CD4-positive, alpha-beta T cell treated with Interleukin-12 subunit alpha and Interleukin-12 subunit beta, for 1 hour (primary cell): Measurements from ENCODE around the gene IFIH1.

Experiments
- DNase-seq: peaks from one replicate; pipeline ENCODE4 v3.0.0-alpha.2; 2020

The IFIH1 gene

DNA sequence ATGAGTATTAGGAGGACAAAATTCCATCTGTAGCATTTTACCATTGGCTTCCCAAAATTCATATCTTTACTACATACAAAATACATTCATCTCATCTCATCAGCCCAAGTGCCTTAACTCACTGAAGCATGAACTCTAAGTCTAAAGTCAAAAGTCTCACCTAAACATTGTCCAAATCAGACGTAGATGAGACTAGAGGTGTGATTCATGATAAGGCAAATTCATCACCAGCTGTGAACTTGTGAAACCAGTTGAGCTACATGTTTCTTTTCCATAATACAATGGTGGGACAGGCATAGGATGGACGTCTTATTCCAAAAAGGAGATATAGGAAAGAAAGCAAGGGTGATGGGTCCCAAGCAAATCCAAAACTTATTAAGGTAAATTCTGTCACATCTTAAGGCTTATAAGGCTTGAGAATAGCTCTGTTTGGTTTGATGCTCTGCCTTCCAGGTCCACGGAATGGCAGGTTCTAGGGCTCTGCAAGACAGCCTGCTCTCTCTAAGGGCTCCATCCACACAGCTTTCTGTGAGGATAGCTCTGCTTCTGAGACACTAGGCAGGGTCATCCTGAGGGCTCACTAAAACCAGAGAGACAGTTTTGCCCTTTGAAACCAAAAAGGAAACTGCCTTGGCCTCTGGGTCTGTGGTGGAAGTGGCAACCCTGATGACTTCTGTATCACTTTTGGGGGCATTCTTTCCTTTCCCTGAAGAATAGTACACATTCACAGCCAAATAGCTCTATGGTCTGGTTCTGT lies 9.6 kb downstream of the IFIH1 start:
- DNase-seq, result no peak

DNA sequence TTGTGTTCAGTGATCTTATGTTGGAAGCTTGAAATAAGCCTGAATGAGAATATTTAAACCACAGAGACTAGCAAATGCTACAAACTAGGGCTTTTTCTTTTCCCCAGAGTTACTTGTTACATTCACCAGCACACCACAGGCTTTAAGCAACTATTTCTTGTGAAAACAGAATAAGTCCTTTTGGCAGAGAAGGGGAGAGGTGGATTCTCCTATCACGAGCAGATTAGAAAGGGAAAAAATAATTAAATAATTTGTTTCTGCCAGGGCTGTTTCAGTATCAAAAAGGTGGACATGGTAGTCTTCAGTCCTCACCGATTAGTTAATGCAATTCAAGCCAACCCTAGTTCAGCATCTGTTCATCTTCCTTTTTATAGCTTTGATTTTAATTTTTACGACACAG lies 12.6 kb downstream of the IFIH1 start:
- DNase-seq, result no peak

DNA sequence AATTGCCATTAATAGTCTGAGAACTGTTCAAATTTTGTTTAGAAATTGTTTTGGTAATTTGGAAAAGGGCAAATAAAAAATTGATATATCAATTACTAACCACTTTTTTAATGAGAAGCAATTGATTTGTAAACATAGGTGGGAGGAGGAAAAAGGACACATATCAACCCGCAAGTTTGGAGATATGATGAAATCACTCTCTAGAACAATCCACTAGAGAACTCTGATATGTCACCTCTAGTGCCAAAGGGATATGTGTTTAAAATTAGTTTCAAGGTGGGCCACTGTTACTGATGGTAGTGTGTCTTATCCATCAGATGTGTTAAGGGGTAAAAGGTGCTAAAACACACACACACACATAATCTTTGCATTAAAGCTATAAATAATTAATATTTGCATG lies 16.6 kb downstream of the IFIH1 start:
- DNase-seq, result no peak

DNA sequence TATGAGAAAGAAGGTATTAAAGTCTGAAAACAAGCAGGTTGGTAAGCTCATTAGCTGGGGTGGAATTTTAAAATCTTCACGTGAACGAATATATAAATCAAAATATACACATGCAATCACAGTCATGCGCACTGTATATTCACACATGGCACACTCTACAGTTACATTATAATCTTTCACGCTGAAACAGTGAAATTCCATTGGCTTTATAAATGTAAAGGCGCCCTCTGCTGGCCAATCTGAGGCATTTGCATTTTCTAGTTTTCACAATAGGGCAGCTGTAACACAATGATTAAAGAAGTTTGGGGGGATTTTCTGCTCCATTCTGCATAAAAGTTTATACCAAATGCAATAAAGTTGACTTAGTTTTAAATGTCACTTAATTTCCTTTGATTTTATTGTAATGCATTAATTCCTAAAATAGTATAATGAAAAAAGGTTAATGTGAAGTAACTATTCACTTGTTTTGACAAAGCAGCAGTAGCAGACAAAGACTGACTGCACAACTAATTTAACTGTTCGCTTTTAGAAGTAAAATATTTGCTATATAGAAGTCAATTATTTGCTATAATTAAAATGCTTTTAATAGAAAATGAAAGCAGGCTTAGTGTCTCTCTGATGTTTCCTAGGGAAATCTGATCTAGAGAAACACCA lies 17.2 kb downstream of the IFIH1 start:
- DNase-seq, result peak; percentile 67

DNA sequence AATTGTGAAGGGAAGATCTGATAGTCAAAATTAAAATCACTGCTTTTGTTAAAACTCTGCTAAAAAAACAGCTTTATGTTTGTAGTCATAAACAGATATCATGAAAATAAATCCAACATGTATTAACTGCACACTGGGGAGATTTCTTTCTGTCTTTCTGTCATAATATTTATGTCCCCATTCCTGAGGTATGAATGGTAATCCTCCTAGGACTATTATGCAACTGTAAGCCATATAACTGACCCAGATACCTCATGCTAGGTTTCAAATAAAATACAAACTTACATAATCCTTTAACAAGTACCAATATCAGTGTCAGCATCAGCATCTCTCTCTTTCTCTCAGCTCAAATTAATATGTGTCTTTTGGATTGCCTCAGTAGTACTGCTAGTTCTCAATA lies 18.2 kb downstream of the IFIH1 start:
- DNase-seq, result no peak

DNA sequence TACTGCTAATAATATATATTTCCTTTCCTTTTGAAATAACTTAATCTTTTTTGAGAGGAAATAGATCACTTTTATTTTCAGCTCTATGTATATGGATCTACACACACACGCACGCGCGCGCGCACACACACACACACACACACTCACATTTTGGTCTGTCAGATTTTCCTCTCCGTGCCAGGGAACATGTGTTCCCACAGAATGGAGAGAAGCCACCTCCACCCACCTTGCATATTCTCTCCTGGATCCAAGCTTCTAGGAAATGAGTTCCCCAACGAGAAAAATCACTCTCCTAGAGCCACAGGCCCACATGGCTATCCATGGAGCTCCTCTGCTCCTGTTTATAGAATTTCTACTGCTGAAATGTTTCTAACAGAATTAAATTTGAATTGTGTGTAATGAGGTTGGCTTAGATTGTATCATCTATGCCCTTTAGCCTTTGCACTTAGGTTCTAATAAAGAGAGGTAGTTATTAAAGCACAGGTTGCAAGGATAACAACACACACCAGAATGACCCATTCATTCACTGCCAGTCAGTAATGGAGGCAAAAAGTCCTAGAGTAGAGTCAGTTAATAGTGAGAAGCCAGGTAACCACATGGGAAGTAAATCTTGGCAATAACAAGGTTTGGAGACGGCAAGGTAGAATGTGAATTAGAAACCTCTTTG lies 19.7 kb downstream of the IFIH1 start:
- DNase-seq, result no peak

DNA sequence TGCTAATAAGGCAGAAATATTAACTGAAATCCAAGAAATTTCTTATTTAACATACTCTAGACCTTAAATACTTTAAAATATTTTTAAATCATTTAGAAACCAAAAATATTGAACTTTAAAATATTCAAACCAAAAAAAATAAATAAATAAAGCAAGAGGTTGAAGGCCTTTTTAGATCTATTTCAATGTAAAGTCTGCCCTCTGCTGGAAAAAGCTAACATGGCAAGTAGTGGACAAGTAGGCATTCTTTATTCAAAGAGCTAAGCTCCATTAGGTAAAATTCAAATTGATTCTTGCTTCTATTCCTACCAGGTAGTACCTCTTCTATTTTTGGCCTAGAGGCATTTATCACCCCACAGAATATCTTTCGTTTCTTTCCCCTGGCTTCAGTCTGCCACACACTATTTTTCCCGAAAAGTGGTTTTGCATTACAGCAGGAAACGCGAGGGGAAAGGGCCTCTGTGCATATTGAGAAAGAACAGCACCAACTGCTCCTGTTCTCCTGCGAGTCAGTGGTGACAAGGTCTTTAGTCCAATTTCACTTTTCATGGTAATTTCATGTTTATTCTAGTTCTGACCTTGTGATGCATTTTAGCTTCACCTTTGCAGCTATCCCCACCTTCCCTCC lies 20.4 kb downstream of the IFIH1 start:
- DNase-seq, result peak; percentile 74

DNA sequence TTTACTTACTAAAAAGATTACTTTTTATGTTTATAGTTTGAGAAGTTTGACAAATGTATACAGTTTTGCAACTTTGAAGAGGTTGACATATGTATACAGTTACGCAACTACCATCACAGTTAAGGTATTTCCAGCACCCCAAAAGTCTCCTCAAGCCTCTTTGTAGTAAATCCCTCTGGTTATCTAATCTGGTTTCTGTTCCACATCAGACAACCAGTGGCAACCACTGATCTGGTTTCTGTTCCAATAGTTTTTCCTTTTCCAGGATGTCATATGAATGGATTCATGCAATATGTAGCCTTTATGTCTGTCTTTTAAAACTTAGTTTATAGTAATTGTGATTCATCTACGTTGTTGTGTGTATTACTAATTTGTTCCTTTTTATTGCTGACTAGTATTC lies 23.5 kb downstream of the IFIH1 start:
- DNase-seq, result no peak

DNA sequence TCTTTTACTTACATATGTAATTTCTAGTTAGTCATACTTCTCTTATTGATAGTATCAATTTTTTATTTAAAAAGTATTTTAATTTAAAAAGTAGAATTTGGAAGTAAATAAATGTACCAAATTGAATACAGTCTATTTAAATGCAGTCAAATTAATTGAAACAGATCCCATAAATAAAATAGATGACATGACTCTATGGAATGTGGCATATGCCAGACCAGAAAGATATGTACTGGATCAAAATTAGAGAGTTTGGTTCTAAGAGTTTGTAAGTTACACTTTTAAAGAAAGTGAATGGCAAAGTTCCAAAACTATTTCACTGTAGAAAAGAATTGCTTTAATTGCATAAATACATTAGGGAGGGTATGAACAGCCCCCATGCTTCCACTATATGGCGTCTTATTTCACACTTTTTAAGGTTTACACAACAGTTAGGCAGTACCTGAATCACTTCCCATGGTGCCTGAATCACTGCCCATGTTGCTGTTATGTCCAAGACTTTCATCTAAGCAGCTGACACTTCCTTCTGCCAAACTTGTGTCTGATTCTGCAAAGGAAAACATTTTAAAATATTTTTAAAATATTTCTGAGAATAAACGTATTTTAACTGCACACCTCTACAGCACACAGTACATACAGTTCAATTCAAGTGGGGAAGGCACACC lies 25.2 kb downstream of the IFIH1 start:
- DNase-seq, result no peak

DNA sequence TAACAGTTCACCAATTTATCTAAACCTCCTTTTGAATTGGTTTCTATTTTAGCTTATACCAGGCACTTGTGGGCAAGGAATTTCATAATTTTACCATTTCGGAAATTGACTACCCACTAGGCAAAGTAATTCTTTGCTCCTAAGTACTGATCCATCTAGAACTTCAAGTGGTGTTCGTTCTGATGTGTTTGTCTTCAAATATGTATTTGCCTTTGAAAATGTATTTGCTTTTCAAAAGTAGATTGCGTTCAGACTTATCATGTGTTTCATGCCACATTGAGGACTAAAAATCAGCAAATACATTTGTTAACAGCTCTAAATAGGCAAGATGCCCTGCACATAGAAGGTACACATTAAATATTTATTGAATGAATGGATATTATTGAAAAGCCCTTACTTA lies 26.7 kb downstream of the IFIH1 start:
- DNase-seq, result no peak

DNA sequence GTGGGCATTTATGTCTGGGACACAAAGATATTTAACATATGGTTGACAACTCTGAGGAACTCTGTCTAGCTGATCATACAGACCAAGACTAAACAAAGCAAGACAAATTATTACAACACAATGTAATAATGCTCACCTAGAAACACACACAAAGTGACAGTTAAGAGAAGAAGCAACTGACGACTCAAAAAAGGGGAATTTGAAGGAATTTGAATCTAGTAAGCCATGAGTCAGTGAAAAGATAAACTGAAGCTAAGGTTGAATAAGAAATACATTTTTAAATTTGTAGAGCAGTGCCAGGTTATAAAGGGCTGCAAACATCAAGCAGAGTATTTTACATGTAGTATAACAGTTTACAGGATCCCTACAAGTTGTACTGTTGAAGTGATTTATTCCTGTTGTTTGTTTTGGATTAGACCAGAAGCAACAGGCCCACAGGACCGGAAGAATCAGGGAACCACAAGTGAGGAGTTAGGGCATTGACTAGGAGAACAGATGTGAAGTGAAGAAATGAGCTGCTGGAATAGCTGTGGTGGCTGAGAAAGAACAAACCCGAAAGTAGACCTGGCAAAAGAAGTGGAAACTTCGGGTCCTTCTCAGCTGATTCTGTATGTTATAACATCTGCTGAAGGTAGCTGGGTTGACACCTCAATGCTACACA lies 35.6 kb downstream of the IFIH1 start:
- DNase-seq, result no peak

DNA sequence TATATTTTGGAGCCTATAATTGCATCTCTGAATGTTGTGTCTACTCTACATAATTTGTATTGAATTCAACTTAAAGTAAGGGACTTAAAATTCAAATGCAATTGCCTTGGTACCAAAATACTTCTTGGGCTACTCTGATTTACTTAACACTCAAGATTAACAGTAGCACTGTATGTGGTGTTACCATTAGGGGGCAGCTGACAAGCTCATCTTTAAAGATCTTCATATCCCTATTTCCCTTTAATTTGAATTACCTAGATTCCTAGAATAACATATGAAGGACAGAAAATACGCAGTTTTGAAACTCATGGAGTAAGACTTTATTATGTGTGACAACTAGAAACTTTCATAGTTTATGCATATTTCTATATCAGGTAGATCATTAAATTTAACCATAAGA lies 37.8 kb downstream of the IFIH1 start:
- DNase-seq, result no peak

DNA sequence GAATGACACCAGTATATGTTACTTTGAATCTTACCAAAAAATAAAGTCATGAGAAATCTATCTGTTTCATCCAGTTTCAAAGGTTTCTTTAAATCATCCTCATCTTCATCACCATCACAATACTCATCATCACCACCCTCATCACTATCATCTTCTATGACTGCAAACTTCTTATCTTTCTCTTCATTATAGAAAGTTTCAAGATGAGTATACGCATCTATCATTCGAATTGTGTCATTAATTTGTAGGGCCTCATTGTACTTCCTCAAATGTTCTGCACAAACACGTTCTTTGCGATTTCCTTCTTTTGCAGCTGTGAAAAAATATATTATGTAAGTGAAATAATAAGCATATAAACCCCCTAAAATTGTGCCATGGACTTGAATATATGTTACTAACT lies 41.1 kb downstream of the IFIH1 start:
- no peak for DNase-seq

DNA sequence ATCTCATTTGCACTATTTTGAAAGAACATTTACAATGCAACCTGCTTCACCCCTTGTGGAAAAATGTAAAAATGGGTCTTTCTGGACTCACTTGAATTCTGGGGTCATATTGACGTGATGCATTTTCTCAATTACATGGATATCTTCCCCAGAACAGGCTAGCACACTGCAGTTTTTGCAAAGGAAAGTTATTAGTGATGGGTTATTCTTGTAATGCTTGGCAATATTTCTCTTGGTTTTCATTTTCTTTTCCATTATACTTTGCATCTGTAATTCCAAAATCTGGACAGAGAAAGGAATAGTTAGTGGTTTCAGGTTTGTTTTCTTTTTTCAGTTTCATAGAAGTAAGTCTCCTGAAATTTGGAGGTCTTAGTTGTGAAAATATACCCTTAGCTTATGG lies 50.5 kb downstream of the IFIH1 start:
- DNase-seq, result no peak

DNA sequence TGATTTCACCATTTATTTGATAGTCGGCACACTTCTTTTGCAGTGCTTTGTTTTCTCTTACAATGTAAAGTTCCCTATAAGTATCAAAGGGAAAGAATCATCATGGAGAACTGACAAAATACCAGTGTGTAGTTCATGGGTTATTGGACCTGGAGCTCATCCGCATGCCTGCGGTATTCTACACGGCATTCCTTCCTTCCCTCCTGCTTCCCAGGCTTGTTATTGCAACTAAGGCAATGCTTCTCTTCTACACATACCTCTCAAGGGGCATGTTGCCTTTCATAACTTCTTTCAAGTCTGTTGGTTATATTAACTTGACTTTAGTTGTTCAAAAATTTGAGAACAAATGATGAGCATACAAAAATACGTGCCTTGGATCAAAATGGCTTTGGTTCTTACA lies 51.0 kb downstream of the IFIH1 start:
- DNase-seq, result no peak

DNA sequence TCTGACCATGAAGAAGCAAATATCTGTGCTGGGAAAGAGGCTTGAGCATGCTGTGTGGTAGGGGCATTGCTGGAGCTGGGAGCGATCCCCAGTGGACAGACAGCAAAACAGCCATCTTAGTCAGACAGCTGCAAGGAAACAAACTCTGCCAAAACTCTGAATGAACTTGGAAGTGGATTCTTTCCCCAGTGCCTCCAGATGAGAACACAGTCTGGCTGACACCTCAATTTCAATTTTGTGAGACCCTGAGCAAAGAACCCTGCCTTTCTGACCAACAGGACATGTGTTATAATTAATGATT lies 52.1 kb downstream of the IFIH1 start:
- no peak for DNase-seq

DNA sequence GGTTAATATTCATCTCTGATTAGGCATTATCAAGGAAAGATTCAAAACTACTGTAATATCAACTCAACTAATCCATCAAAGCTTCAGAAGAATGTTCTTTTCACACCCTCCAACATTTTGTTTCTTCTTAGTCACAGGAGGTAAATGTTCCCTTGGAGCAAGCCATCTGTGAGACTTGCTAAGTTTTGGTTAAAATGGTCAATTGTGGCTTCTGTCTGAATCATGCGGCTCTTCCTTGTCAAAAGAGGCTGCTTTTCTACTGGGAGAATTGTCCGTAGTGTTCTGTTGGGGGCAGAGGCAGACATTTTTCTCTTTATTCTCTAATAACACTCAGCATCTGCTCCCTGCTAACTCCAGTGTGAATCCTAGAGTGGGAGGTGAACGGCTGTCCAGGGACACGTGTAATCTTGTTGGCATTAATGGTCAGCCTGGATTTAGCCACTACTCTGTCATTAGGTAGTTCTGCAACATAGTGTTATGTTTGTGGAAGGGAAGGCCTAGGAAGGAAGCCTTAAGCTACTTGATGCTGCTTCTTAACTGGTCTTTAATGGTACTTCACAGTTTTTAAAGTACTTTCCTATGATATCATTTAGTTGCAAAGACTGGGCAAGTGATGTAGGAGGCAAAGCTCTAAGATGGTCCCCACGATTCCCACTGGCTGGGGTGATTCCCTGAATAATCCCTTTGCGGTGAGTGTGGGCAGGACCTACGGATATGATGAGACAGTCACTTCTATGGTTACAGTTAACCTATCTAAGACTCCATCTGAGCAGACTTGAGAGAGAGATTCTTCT lies 52.6 kb downstream of the IFIH1 start:
- no peak for DNase-seq

DNA sequence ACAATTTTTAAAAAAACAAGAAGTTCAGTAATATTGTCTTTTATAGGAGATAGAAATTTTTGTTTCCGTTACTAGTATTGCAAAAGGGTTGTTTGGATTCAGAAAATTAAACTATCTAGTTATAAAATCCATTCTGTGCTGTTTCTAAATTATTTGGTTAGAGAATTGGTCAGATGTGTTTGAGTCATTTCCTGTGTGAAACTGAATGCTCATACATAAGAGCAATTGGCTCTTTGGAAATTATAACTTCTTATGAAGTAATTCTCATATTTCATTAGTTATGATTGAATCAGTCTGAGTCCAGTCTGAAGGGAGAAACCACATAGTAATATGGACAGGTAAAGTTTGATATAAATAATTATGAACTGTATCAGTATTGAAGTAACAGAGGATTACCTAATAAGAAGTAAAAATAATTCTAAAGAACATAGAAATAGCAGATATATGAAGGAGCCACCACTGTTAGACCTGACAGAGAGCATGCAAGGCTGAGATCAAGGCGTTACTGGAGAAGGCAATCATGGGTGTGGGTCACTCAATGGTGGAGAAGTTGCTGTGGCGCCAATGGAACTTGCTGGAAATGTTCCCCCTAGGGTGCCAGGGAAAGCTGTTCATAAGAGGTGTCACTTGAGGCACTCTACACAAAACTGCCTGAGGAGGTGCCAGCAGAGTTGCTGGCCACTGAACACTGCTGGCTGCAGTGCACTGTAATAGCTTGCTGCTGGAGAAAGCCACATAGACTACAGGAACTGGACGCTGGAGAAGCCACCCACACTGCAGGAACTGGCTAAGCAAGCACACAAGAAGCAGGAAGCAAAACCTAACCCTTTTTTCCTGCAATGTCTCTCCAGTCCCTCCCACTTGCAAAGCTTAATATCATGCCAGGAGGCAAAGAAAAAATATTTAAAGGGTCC lies 57.2 kb downstream of the IFIH1 start:
- peak; percentile 7 for DNase-seq

DNA sequence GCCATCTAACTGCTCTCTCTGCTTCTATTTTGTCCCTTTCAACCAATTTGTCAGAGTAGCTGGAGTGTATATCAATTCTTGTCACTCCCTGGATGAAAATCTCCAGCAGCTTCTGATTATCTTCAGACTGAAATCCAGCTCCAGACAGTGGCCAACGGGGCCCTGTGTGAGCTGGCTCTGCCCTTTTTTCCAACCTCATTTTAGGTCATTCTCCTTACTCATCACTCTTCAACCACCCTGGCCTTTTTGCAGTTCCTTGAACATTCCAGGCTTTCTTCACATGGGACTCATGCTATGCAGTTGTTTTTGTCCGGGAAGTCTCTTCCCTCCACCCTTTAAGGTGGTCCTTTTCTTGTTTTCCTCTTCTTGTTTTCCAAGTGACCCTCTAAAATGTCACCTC lies 59.8 kb downstream of the IFIH1 start:
- no peak for DNase-seq

DNA sequence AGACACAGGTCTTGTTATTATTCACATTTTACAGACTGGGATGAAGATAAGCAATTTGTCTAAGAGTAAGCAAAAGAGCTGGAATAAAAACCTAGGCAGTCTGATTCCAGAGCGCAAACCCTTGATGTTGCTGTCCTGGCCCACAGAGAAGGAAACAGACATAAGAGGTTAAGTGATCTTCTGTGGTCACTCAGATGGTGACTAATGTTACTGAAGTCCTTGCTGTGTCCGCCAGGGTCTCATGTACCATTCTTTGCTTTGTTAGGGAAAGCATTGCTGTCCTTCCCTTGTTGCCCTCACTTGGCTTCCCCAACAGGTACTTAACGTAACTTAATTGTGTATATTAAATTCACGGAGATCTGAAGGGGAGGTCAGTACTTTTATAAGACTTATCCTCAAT lies 60.3 kb downstream of the IFIH1 start:
- no peak for DNase-seq

DNA sequence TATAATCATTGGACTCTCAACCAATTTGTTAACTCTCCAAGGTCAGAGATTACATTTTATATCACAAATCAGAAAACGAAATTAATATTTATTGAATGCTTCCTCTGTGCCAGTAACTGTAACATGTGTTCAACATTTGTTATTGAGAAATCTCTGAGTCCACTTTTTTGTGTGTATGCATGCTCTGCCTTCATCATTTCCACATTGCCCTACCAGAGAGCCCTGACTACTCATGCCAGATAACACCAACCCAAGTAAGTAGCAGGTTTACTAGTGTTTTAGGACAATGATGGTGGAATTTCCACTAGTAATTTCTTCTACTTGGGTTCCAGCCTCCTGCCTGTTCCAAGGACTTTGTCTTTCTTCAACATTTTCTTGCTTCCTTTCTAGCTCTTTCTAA lies 61.1 kb downstream of the IFIH1 start:
- no peak for DNase-seq
